ENCODE measurements around the gene PHACTR4.
"Not testable (repeated sequence)": the region's sequence is repeated elsewhere in the genome, so short reads cannot be mapped to it uniquely, and the experiment has no call there.

PHACTR4 gene

GRCh38 chr1:28373450-28373849, 3.9 kb downstream of the PHACTR4 start:
- DNase-seq = not testable (repeated sequence)

- DNase-seq = no peak
Measured at GRCh38 chr1:28374297-28374696, 4.8 kb downstream of the PHACTR4 start.

GRCh38 chr1:28375598-28375997, 6.1 kb downstream of the PHACTR4 start:
- not testable (repeated sequence) for DNase-seq

GRCh38 chr1:28376195-28376594, 6.7 kb downstream of the PHACTR4 start:
- not testable (repeated sequence) for DNase-seq

GRCh38 chr1:28378906-28379305, 9.4 kb downstream of the PHACTR4 start:
- DNase-seq = no peak

- DNase-seq = no peak
Measured at GRCh38 chr1:28380394-28380793, 10.9 kb downstream of the PHACTR4 start.

- DNase-seq = not testable (repeated sequence)
Measured at GRCh38 chr1:28383785-28384184, 14.2 kb downstream of the PHACTR4 start.

GRCh38 chr1:28392027-28392652, 22.6 kb downstream of the PHACTR4 start:
- no peak for DNase-seq

- no peak for DNase-seq
Measured at GRCh38 chr1:28394136-28394535, 24.6 kb downstream of the PHACTR4 start.

- DNase-seq = no peak
Measured at GRCh38 chr1:28395181-28395580, 25.6 kb downstream of the PHACTR4 start.

- no peak for DNase-seq
Measured at GRCh38 chr1:28401760-28402159, 32.2 kb downstream of the PHACTR4 start.

GRCh38 chr1:28409090-28409489, 39.5 kb downstream of the PHACTR4 start:
- DNase-seq = no peak

GRCh38 chr1:28411656-28412055, 42.1 kb downstream of the PHACTR4 start:
- no peak for DNase-seq

GRCh38 chr1:28412731-28413130, 43.2 kb downstream of the PHACTR4 start:
- no peak for DNase-seq

GRCh38 chr1:28416509-28417194, 47.1 kb downstream of the PHACTR4 start:
- no peak for DNase-seq

- DNase-seq = no peak
Measured at GRCh38 chr1:28417441-28417922, 47.9 kb downstream of the PHACTR4 start.

- no peak for DNase-seq
Measured at GRCh38 chr1:28417926-28418637, 48.5 kb downstream of the PHACTR4 start.

GRCh38 chr1:28421744-28422143, 52.2 kb downstream of the PHACTR4 start:
- no peak for DNase-seq

GRCh38 chr1:28426831-28427230, 57.3 kb downstream of the PHACTR4 start:
- no peak for DNase-seq

GRCh38 chr1:28428012-28428411, 58.5 kb downstream of the PHACTR4 start:
- DNase-seq = no peak

- no peak for DNase-seq
Measured at GRCh38 chr1:28428990-28429520, 59.5 kb downstream of the PHACTR4 start.

GRCh38 chr1:28436211-28436769, 66.8 kb downstream of the PHACTR4 start:
- no peak for DNase-seq

- no peak for DNase-seq
Measured at GRCh38 chr1:28437264-28437923, 67.9 kb downstream of the PHACTR4 start.
